H1 (cell line): Measurements from ENCODE around the gene ARL2. TPM values are rescaled to one million over a fixed set of nuclear protein-coding genes. Genes with fewer than 3 reads are reported as not detected.

Experiments
- ASH2L ChIP-seq: fragments of 200-600, 300-600 bp; sonication (generic); IDR thresholded peaks from one replicate; pipeline ENCODE4 v1.7.1; 2017; ENCODE audit warnings: low read length
- BCL11A ChIP-seq, 2 experiments: IDR thresholded peaks; one replicate each; pipeline ENCODE4 v1.6.1; 2011; ENCODE audit warnings: low read depth in 2 of 2, low read length in 2 of 2, mild to moderate bottlenecking in 2 of 2
- CBX8 ChIP-seq: fragments of 300-800, 300-1000 bp; sonication (generic); IDR thresholded peaks from 2 replicates; pipeline ENCODE4 v1.7.1; 2016; ENCODE audit warnings: low read depth, low read length, borderline replicate concordance
- CREB1 ChIP-seq: IDR thresholded peaks from 2 replicates; pipeline ENCODE4 v1.6.1; 2012; ENCODE audit warnings: inconsistent platforms
- HDAC6 ChIP-seq: IDR thresholded peaks from one replicate; pipeline ENCODE4 v1.7.1; 2012; ENCODE audit warnings: low read depth, mild to moderate bottlenecking, inconsistent platforms, low read length, moderate library complexity
- JUND ChIP-seq: IDR thresholded peaks from 2 replicates; pipeline ENCODE4 v1.6.1; 2011; ENCODE audit warnings: mild to moderate bottlenecking, improper control_type of control experiment, low read length
- POLR2A ChIP-seq, 2 experiments: IDR thresholded peaks; 1 replicate in 1 of 2; 2 replicates in 1 of 2; pipeline ENCODE4 v1.6.1; 2011; ENCODE audit warnings: low read depth in 2 of 2, low read length in 2 of 2, mild to moderate bottlenecking in 2 of 2; ENCODE audit errors: control extremely low read depth in 1 of 2
- POLR2AphosphoS5 ChIP-seq: IDR thresholded peaks from 2 replicates; pipeline ENCODE4 v1.6.1; 2011; ENCODE audit warnings: low read depth, low read length
- RAD21 ChIP-seq, 2 experiments: IDR thresholded peaks in 1 of 2; conservative IDR thresholded peaks in 1 of 2; 2 replicates each; pipeline ENCODE4 v1.6.1; 2011; ENCODE audit warnings: low read depth in 2 of 2, low read length in 2 of 2, improper control_type of control experiment in 1 of 2, inconsistent platforms in 1 of 2, mild to moderate bottlenecking in 1 of 2, moderate library complexity in 1 of 2
- TEAD4 ChIP-seq: IDR thresholded peaks from 2 replicates; pipeline ENCODE4 v1.6.1; 2012; ENCODE audit warnings: low read depth, low read length, inconsistent platforms, mixed read lengths
- polyA plus RNA-seq, 7 experiments: library from polyadenylated mRNA; depleted of rRNA in 3 of 7; stranded (reverse) in 5 of 7; unstranded in 2 of 7; fragments of >200 nt in 5 of 7; fragments of 200-250 nt in 2 of 7; gene quantifications; 1 replicate in 5 of 7; 2 replicates in 1 of 7; 4 replicates in 1 of 7; pipeline versions ENCODE4 v1.2.1 to v1.2.3, GENCODE V29; 2011 to 2013; ENCODE audit warnings: missing spikeins in 2 of 7, mixed read lengths in 2 of 7
- total RNA-seq: library from RNA; stranded (reverse); fragmentation: NEBNext Ultra II Directional; extraction: Animal tissue kit (Norgen Biotek cat#: 25700); gene quantifications from 2 replicates; pipeline ENCODE4 v1.2.1, GENCODE V29; 2021
- TF ChIP-seq, protein P1 (sequence below): IDR thresholded peaks from 2 replicates; pipeline ENCODE4 v1.6.1; 2011; ENCODE audit warnings: low read depth, mild to moderate bottlenecking, low read length; ENCODE audit not compliant: insufficient read depth
- TF ChIP-seq, protein P2 (sequence below): IDR thresholded peaks from 2 replicates; pipeline ENCODE4 v1.6.1; 2012; ENCODE audit warnings: inconsistent platforms

ARL2 gene
- total and polyA plus RNA-seq, 2 of the 8 experiments (the other 6 are each of a cell fraction or from before 2014, with no cell fraction given): 186 to 535 TPM

GRCh38 chr11:65066805-65067291 lies 52.9 kb downstream of the ARL2 start (continued):
- TF ChIP-seq, protein P1, sequence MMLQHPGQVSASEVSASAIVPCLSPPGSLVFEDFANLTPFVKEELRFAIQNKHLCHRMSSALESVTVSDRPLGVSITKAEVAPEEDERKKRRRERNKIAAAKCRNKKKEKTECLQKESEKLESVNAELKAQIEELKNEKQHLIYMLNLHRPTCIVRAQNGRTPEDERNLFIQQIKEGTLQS: no peak
- TF ChIP-seq RAD21 (IDR thresholded peaks at IDR 0.05 in 1 of 2, conservative IDR thresholded peaks at IDR 0.05 in 1 of 2; ENCODE audit: low read depth in 2 of 2, low read length in 2 of 2): no peak; a peak in 1 of 4 replicates
- no peak for TF ChIP-seq TEAD4
- no peak for TF ChIP-seq CBX8
- TF ChIP-seq, protein P2, sequence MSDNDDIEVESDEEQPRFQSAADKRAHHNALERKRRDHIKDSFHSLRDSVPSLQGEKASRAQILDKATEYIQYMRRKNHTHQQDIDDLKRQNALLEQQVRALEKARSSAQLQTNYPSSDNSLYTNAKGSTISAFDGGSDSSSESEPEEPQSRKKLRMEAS: peak; percentile 38; the same call in 1 of the 2 replicates
- no peak for TF ChIP-seq HDAC6
- TF ChIP-seq POLR2AphosphoS5: no peak
- TF ChIP-seq ASH2L: peak; percentile 60
- peak in 1 of 2 experiments; percentile 62; a peak in 2 of 3 replicates for TF ChIP-seq POLR2A (IDR thresholded peaks at IDR 0.05; ENCODE audit: control extremely low read depth in 1 of 2, low read depth in 2 of 2, low read length in 2 of 2)
- no peak for TF ChIP-seq JUND
- TF ChIP-seq CREB1: no peak
- TF ChIP-seq BCL11A (IDR thresholded peaks at IDR 0.05; ENCODE audit: low read depth in 2 of 2, low read length in 2 of 2): no peak
